Retinal pigment epithelial cell (primary cell): ENCODE measurements around the gene RPLP1.

ENCODE experiments used
- DNase-seq: peaks from one replicate; pipeline ENCODE4 v3.0.0-alpha.2; 2010; ENCODE audit warnings: low read depth
- H3K4me3 ChIP-seq: 2 replicates; pipeline ENCODE4 v1.5.1; 2011; ENCODE audit warnings: mild to moderate bottlenecking, low read length, control low read depth, moderate library complexity
- TF ChIP-seq, protein P1 (sequence below): conservative IDR thresholded peaks from 2 replicates; pipeline ENCODE4 v1.5.1; 2011; ENCODE audit warnings: low read depth, low read length, control low read depth, inconsistent platforms

Gene RPLP1

GRCh38 chr15:69462030-69462492 is 9.4 kb downstream of the RPLP1 start:
- H3K4me3 ChIP-seq = peak overlapping the region; percentile 50
- TF ChIP-seq, protein P1, sequence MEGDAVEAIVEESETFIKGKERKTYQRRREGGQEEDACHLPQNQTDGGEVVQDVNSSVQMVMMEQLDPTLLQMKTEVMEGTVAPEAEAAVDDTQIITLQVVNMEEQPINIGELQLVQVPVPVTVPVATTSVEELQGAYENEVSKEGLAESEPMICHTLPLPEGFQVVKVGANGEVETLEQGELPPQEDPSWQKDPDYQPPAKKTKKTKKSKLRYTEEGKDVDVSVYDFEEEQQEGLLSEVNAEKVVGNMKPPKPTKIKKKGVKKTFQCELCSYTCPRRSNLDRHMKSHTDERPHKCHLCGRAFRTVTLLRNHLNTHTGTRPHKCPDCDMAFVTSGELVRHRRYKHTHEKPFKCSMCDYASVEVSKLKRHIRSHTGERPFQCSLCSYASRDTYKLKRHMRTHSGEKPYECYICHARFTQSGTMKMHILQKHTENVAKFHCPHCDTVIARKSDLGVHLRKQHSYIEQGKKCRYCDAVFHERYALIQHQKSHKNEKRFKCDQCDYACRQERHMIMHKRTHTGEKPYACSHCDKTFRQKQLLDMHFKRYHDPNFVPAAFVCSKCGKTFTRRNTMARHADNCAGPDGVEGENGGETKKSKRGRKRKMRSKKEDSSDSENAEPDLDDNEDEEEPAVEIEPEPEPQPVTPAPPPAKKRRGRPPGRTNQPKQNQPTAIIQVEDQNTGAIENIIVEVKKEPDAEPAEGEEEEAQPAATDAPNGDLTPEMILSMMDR = no peak
- DNase-seq = no peak

- TF ChIP-seq, protein P1 = peak; percentile 87
- peak overlapping the region; percentile 50 for H3K4me3 ChIP-seq
- DNase-seq = peak; percentile 98
Observed at GRCh38 chr15:69462493-69463181, 10.0 kb downstream of the RPLP1 start.

DNA sequence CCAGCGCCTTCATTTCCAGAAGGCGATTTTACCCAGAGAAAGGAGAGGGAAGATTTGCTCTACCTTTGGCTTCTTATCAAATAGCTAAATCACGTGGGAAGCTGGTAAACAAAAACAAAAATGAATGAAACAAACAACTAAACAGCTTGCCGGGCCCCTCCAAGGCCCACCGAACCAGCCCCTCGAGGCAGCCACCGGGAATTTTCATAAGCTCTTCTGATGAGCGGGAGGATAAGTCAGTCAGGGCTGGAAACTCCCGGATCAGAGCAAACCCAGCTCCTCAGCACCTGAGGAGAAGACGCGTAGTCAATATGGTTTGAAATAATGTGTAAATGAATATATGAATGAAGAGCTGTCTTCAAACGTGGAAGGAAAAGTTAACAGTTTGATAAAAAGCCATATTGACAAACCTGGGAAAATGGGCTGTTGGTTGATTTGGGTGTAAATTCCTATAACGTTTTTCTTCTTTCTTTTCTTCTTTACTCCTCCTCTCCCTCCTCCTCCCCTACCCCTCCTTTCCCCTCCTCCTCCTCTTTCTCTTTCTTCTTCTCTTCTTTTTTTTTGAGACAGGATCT is 10.7 kb downstream of the RPLP1 start:
- TF ChIP-seq, protein P1 = no peak
- peak overlapping the region; percentile 44 for H3K4me3 ChIP-seq
- no peak for DNase-seq

DNA sequence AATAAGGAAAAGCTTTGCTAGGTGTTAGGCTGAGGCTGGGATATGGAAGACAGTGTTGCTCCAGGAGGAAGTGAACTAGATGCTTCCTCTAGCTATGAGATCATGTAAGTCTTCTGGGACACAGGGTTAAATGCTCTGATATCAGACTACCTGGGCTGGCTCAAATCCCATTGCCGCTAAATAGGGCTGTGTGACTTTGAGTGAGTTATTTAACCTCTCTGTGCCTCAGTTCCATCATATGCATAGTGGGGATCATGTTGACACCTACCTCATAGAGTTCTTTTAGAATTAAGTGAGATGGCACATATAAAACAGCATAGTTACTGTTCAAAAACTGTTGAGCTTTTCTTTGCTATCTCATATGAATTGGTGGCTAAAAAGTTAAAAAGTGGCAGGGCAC is 12.6 kb downstream of the RPLP1 start:
- DNase-seq = no peak
- TF ChIP-seq, protein P1 = no peak

DNA sequence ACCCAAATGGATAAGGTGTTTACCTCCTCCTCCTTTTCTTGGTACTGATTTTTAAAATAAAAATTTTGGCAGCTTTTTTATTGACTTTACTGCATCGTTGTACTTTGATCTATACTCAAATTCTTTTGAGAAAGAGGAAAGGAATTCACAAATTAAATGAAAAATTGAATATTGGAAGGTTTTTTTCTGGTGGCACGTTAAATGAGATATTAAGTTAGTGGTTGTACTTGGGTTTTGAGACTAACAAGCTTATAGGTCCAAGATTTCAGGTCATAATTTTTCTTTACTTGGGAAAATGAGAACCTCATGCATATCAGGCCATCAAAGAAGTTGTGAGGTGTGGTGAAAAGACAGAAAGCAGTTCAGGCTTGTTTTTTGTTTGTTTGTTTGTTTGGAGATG is 14.1 kb downstream of the RPLP1 start:
- H3K4me3 ChIP-seq = no peak overlapping the region
- TF ChIP-seq, protein P1 = no peak
- DNase-seq = no peak

More for the DNA sequence above, 12.6 kb downstream of the RPLP1 start:
- no peak overlapping the region for H3K4me3 ChIP-seq

DNA sequence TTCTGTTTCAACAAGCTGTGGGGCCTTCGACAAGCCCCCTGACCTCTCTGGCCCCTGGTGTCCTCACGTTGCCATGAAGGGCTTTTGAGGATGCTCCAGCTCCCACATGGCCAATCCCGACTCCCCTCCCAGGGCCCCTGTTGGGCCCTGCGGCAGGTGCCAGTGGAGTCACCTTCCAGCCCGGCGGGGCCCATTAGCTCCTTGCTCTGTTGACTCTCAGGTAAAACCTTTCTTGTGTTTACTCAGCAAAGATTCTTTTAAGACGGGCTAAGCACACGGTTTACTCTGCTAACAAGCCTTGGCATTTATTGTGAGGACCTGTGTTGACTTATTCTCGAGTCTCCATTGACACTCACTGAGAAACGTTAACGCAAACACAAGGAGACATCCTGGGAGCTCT is 15.0 kb downstream of the RPLP1 start:
- no peak for DNase-seq
- H3K4me3 ChIP-seq = no peak overlapping the region
- TF ChIP-seq, protein P1 = no peak
